HL-60 (cell line): ENCODE measurements around the gene SMOC1.

ENCODE experiments used
- CTCF ChIP-seq: IDR thresholded peaks from one replicate; pipeline ENCODE4 v1.5.1; 2011; ENCODE audit warnings: low read length, control low read depth, inconsistent platforms; ENCODE audit not compliant: insufficient read depth
- GABPA ChIP-seq: IDR thresholded peaks from 2 replicates; pipeline ENCODE4 v1.6.1; 2012; ENCODE audit warnings: low read depth
- POLR2AphosphoS5 ChIP-seq: IDR thresholded peaks from 2 replicates; pipeline ENCODE4 v1.6.1; 2012; ENCODE audit warnings: low read depth
- SPI1 ChIP-seq: IDR thresholded peaks from 2 replicates; pipeline ENCODE4 v1.6.1; 2012; ENCODE audit warnings: low read depth, mild to moderate bottlenecking, borderline replicate concordance
- TF ChIP-seq, protein P1 (sequence below): IDR thresholded peaks from 2 replicates; pipeline ENCODE4 v1.6.1; 2012; ENCODE audit warnings: low read depth; ENCODE audit not compliant: insufficient replicate concordance

GRCh38 chr14:69845787-69846186 lies 33.4 kb upstream of the SMOC1 start:
- TF ChIP-seq CTCF = no peak
- no peak for TF ChIP-seq POLR2AphosphoS5
- no peak for TF ChIP-seq GABPA
- no peak for TF ChIP-seq SPI1
- TF ChIP-seq, protein P1, sequence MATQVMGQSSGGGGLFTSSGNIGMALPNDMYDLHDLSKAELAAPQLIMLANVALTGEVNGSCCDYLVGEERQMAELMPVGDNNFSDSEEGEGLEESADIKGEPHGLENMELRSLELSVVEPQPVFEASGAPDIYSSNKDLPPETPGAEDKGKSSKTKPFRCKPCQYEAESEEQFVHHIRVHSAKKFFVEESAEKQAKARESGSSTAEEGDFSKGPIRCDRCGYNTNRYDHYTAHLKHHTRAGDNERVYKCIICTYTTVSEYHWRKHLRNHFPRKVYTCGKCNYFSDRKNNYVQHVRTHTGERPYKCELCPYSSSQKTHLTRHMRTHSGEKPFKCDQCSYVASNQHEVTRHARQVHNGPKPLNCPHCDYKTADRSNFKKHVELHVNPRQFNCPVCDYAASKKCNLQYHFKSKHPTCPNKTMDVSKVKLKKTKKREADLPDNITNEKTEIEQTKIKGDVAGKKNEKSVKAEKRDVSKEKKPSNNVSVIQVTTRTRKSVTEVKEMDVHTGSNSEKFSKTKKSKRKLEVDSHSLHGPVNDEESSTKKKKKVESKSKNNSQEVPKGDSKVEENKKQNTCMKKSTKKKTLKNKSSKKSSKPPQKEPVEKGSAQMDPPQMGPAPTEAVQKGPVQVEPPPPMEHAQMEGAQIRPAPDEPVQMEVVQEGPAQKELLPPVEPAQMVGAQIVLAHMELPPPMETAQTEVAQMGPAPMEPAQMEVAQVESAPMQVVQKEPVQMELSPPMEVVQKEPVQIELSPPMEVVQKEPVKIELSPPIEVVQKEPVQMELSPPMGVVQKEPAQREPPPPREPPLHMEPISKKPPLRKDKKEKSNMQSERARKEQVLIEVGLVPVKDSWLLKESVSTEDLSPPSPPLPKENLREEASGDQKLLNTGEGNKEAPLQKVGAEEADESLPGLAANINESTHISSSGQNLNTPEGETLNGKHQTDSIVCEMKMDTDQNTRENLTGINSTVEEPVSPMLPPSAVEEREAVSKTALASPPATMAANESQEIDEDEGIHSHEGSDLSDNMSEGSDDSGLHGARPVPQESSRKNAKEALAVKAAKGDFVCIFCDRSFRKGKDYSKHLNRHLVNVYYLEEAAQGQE = no peak
